Ovary (tissue), 9 donors: ENCODE measurements around the gene AASS. TPM values are rescaled to one million over a fixed set of nuclear protein-coding genes. Genes with fewer than 3 reads are reported as not detected.
"Not testable (repeated sequence)": the region's sequence is repeated elsewhere in the genome, so short reads cannot be mapped to it uniquely, and the experiment has no call there.

ENCODE experiments used
- DNase-seq, 5 donors: peaks; one replicate each; pipeline ENCODE4 v3.0.0-alpha.2; 2019 to 2020
- H3K27ac ChIP-seq, 2 donors: fragments of 200-600 bp; one replicate each; pipeline versions ENCODE4 v1.5.1 to v1.8.0; 2019 to 2022
- H3K27me3 ChIP-seq: fragments of 200-600 bp; one replicate; pipeline ENCODE4 v1.8.0; 2022
- H3K36me3 ChIP-seq: fragments of 200-600 bp; sonication (generic); one replicate; pipeline ENCODE4 v1.5.1; 2019
- H3K4me1 ChIP-seq: one replicate; pipeline ENCODE4 v1.8.1; 2013; ENCODE audit warnings: mild to moderate bottlenecking, moderate library complexity; ENCODE audit not compliant: insufficient read depth
- H3K4me3 ChIP-seq: fragments of 200-600 bp; sonication (generic); one replicate; pipeline ENCODE4 v1.5.1; 2017
- H3K9me3 ChIP-seq, 2 donors: fragments of 200-600 bp in 1 of 2; sonication (generic) in 1 of 2; one replicate each; pipeline versions ENCODE4 v1.5.1 to v1.8.1; 2013 to 2019; ENCODE audit warnings: mild to moderate bottlenecking in 1 of 2, moderate library complexity in 1 of 2
- EP300 ChIP-seq: sonication (generic); formaldehyde crosslinking; IDR thresholded peaks from one replicate; pipeline ENCODE4 v1.6.1; 2017; ENCODE audit warnings: antibody characterized with exemption
- POLR2A ChIP-seq: fragments of 450-650 bp; IDR thresholded peaks from one replicate; pipeline ENCODE4 v1.6.1; 2017; ENCODE audit warnings: antibody characterized with exemption, mild to moderate bottlenecking, moderate library complexity
- WGBS, 3 donors: extraction: QIAGEN DNeasy Blood & Tissue Kit in 1 of 3; methylation state at CpG; one replicate each; pipeline versions ENCODE4 v1.1.5 to v1.1.7; 2013 to 2017; 5-methylcytosine and 5-hydroxymethylcytosine counted together
- intact Hi-C, 4 donors: fragments of 100-400 bp; cut with DNase I; formaldehyde crosslinking; loops; one replicate each; pipeline versions ENCODE4 v1.11.0 to v1.15.1; 2022 to 2023
- polyA plus RNA-seq, 2 donors: library from polyadenylated mRNA; stranded (reverse); fragments of 200-250 nt in 1 of 2; fragments of 350-450 nt in 1 of 2; fragmentation: Illumina TruSeq in 1 of 2; extraction: RNeasy Lipid Tissue Mini Kit (QIAGEN cat#74804) in 1 of 2; gene quantifications; one replicate each; pipeline ENCODE4 v1.2.3, GENCODE V29; 2013 to 2014
- total RNA-seq, 7 donors: library from RNA; depleted of rRNA in 2 of 7; stranded (reverse); fragments of >200 nt in 2 of 7; fragmentation: NEBNext Ultra II Directional in 3 of 7; extraction: Animal tissue kit (Norgen Biotek cat#: 25700) in 3 of 7; gene quantifications; one replicate each; pipeline versions ENCODE4 v1.1.0 to v1.2.4, GENCODE V29; 2016 to 2023
- TF ChIP-seq, protein P1 (sequence below), 3 donors: fragments of 450-650 bp in 2 of 3; fragments of 200-600 bp in 1 of 3; IDR thresholded peaks; one replicate each; pipeline versions ENCODE4 v1.5.1 to v1.8.0; 2016 to 2022; ENCODE audit warnings: antibody characterized with exemption in 3 of 3, mild to moderate bottlenecking in 1 of 3
- donor health status: DM: no; HTN: no; CAD: no; lungs with moderate emphysema.
- donor health status: DM: no; HTN: no; CAD: no.
- donor health status: Bipolar disorder and iron deficiency.
- donor health status: DM: yes; HTN: yes; CAD: no.
- donor health status: DM: no; HTN: no; CAD: no.
- donor health status: DM: yes; HTN: yes; CAD: no.

Gene AASS
- total and polyA plus RNA-seq, 9 donors = 26.1 to 97.6 (median 59.0) TPM

DNA sequence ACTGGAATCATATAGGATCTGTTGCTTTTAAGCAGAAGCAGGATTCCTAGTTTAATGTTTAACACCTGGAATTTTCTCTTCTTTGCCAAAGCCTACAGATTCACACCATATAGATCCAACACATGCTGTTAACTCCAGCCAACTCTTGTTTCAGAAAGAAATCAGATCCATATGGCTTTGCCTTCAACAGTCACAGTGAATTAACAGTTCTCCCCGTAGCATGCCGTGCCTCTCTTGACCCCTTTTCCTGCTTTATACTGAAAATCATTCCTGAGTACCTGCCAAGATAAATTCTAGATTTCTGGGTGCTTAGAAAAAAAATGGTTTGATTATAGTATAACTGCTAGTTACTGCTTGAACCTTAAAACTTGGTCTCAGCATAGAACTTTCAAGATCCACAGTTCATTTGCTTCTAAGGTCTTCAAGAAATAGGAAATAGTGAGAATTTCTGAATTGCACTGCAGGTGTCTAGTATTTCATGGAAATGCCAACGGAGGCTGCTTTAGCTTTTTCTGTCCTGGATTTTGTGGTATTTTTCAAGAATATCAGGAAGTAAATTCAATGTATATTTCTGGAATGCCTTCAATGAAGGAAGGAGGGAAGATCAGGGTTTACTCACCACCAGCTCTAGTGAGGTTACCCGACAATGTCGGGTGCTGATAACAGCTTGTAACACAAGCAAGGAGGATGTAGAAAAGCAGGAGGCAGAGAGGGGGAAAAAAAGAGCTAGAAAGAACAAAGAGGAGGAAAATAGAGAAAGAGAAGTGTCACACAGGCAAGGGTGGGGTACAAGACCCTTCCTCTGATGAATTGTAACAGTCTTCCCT, 6.6 kb downstream of the AASS start:
- DNase-seq = no peak
- Histone ChIP-seq H3K27me3 (no peaks in the 10 kb centered on the region), H3K4me3 (peak overlapping the region; percentile 27), H3K9me3 (no peaks in the 10 kb centered on the region), H3K27ac (no peak overlapping the region), H3K4me1 (peaks cover 6% of the 10 kb centered on the region), H3K36me3 (no peaks in the 10 kb centered on the region)
- TF ChIP-seq, protein P1, sequence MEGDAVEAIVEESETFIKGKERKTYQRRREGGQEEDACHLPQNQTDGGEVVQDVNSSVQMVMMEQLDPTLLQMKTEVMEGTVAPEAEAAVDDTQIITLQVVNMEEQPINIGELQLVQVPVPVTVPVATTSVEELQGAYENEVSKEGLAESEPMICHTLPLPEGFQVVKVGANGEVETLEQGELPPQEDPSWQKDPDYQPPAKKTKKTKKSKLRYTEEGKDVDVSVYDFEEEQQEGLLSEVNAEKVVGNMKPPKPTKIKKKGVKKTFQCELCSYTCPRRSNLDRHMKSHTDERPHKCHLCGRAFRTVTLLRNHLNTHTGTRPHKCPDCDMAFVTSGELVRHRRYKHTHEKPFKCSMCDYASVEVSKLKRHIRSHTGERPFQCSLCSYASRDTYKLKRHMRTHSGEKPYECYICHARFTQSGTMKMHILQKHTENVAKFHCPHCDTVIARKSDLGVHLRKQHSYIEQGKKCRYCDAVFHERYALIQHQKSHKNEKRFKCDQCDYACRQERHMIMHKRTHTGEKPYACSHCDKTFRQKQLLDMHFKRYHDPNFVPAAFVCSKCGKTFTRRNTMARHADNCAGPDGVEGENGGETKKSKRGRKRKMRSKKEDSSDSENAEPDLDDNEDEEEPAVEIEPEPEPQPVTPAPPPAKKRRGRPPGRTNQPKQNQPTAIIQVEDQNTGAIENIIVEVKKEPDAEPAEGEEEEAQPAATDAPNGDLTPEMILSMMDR (IDR thresholded peaks at IDR 0.05) = no peak
- TF ChIP-seq POLR2A (no peak), EP300 (no peak)
- intact Hi-C loops = no loop called here
- 17 to 21% (median 17%) methylated on average over 5 of the region's 5 CpGs for WGBS, 3 donors

DNA sequence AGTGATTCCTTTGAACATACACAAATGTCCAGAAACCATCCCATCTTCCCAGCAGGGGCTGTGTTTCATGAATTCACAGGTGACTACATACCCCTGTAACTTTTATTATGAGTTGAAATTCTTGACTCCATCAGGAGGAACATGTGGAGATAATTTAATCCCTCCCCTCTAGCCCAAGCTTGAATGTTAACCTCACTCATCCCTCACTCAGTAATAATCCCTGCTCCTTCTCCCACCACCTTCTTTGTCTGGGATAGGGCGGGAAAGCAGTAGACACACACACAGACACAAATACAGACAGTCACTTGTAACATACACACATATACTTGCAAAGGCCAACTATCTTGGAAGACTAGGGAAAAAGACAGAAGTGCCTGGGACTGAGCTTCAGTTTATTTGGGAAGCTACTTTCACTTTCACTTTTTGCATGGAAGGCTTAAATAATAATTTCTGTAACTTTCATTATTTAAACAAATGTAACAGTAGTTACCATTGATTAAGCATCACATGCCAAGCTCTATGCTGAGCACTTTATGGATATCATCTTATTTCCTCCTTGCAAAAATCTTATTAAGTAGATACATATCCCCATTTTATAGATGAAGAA, 7.3 kb downstream of the AASS start:
- no peaks in the 10 kb centered on the region for H3K27me3 ChIP-seq
- intact Hi-C loops = no loop called here
- peak overlapping the region in 1 of 2 donors; percentile 8 for H3K27ac ChIP-seq
- H3K36me3 ChIP-seq = no peaks in the 10 kb centered on the region
- peaks cover 5% of the 10 kb centered on the region for H3K4me1 ChIP-seq
- H3K9me3 ChIP-seq = no peaks in the 10 kb centered on the region
- WGBS, 3 donors = 29 to 42% (median 33%) methylated on average over 1 of the region's 1 CpG
- DNase-seq = no peak
- peak overlapping the region; percentile 27 for H3K4me3 ChIP-seq
- TF ChIP-seq EP300 (no peak), POLR2A (no peak)
- TF ChIP-seq, protein P1 (IDR thresholded peaks at IDR 0.05) = no peak

DNA sequence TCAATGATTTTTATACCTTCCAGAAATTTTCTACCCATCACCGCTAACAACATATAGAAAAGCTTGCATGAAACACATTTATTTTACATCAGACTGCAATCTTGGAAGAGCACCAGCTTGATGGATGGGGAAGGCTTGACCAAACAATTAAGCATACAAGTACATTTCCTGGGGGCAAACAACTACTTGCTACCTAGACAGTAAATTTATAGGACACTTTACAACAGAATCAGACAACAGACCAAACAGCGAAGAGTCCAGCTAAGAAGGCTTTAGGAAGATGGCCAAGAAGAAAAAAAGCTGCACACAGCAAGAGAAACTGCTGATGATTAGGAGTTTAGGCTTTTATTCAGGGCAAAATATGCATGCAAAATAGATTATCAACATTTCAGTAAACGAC, 8.0 kb downstream of the AASS start:
- TF ChIP-seq, protein P1 (IDR thresholded peaks at IDR 0.05) = no peak
- no peak for TF ChIP-seq EP300
- no peak for TF ChIP-seq POLR2A
- Histone ChIP-seq H3K9me3 (no peaks in the 10 kb centered on the region), H3K4me1 (peaks cover 5% of the 10 kb centered on the region), H3K36me3 (no peaks in the 10 kb centered on the region), H3K4me3 (no peak overlapping the region), H3K27ac (no peak overlapping the region), H3K27me3 (no peaks in the 10 kb centered on the region)
- WGBS, 3 donors = 23 to 37% (median 26%) methylated on average over 3 of the region's 3 CpGs
- intact Hi-C loops = no loop called here
- no peak for DNase-seq

DNA sequence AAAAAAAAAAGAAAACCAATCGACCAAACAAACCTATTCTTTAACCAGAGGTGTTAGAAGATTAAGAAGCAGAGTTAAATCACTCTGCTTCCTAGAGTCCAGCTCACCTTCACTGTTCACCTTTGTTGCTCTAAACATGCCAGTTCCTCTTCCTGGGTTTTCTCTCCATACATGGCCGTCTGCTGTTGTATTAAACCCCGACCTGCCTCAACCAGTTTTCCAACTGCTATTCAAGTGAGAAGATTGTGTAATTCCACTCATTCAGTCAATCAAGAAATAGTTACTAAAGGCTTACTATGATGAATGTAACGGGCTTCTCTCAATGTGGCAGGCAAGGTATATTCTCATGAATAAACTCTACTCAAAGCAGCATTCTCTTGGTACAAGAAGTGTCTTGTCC, 8.8 kb downstream of the AASS start:
- DNase-seq = no peak
- TF ChIP-seq EP300 (no peak), POLR2A (no peak)
- TF ChIP-seq, protein P1 (IDR thresholded peaks at IDR 0.05) = no peak
- peaks cover 3% of the 10 kb centered on the region for H3K4me1 ChIP-seq
- H3K4me3 ChIP-seq = no peak overlapping the region
- H3K27me3 ChIP-seq = no peaks in the 10 kb centered on the region
- no peaks in the 10 kb centered on the region for H3K9me3 ChIP-seq
- no peak overlapping the region for H3K27ac ChIP-seq
- no peaks in the 10 kb centered on the region for H3K36me3 ChIP-seq
- intact Hi-C loops = no loop called here
- WGBS, 3 donors = 91 to 94% (median 91%) methylated on average over 4 of the region's 4 CpGs

DNA sequence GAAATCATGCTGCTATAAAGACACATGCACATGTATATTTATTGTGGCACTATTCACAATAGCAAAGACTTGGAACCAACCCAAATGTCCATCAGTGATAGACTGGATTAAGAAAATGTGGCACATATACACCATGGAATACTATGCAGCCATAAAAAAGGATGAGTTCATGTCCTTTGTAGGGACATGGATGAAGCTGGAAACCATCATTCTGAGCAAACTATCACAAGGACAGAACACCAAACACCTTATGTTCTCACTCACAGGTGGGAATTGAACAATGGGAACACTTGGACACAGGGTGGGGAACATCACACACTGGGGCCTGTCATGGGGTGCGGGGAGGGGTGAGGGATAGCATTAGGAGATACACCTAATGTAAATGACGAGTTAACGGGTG, 9.3 kb downstream of the AASS start:
- H3K36me3 ChIP-seq, intact Hi-C loops, H3K4me1 ChIP-seq, H3K27me3 ChIP-seq, H3K27ac ChIP-seq, DNase-seq, H3K4me3 ChIP-seq, H3K9me3 ChIP-seq: not testable (repeated sequence)
- 93 to 99% (median 98%) methylated on average over 3 of the region's 3 CpGs for WGBS, 3 donors
